ENCODE data around the gene PTPN11.

DNA sequence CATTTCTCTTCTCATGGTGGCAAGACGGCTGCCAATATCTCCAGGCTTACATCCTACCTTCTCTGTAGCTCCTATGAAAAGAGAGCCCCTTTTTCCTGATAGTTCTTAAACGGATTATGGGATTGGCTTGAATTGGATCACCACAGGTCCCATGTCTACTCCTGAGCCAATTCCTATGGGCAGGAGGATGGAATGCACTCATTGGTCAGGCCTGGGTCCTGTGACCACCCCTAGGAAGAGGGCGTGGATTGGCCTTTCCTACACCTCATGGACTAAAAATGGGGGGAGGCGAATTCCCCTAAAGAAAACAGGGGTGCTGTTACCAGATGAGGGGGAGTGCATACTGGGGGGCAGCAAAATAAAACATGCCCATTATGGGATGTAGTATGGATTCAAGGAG is 108.8 kb downstream of the PTPN11 start:
- TF ChIP-seq EZH2phosphoT487 (IDR thresholded peaks at IDR 0.05; ENCODE audit: low read length) (no peak), CTCF (IDR thresholded peaks at IDR 0.05; ENCODE audit: low read length) (no peak)

Data from MM.1S (cell line).